ENCODE data around the gene MCUR1. TPM values are rescaled to one million over a fixed set of nuclear protein-coding genes. Genes with fewer than 3 reads are reported as not detected.
"Not testable (repeated sequence)": the region's sequence is repeated elsewhere in the genome, so short reads cannot be mapped to it uniquely, and the experiment has no call there.

The MCUR1 gene
- total and polyA plus RNA-seq, 8 donors: 6.8 to 14.5 (median 11.9) TPM

DNA sequence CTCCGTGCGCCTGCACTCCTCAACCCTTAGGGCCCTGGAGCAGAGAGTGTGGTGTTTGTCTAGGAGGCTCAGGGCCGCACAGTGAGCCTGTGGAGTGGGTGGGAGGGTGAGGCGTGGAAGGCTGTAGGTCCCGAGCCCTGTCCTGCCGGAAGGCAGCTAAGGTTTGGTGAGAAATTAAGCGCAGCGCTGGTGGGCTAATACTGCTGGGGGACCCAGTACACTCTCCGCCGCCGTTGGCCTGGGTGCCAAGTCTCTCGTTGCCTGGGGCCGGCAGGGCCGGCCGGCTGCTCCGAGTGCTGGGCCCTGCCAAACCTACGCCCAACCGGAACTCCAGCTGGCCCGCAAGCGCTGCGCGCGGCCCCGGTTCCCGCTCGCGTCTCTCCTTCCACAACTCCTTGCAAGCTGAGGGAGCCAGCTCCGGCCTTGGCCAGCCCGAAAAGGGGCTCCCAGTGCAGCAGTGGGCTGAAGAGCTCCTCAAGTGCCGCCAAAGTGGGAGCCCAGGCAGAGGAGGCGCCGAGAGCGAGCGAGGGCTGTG, 40.4 kb upstream of the MCUR1 start:
- ATAC-seq (no peak), DNase-seq (peak in 1 of 6 donors; percentile 44), FAIRE-seq (no peak)
- WGBS, 2 donors: 83 to 84% methylated on average over 32 to 34 of the region's 34 CpGs
- intact Hi-C loops (cut with DNase I): no loop called here
- Histone ChIP-seq H3K27me3 (peaks cover 0 to 18% (median 7%) of the 10 kb centered on the region in 4 donors), H3K4me1 (no peaks in the 10 kb centered on the region), H3K9me3 (peaks cover 0 to 4% (median 0%) of the 10 kb centered on the region in 4 donors), H3K36me3 (no peaks in the 10 kb centered on the region), H3K27ac (no peak overlapping the region), H3K4me3 (no peak overlapping the region)
- TF ChIP-seq CTCF (IDR thresholded peaks at IDR 0.05): no peak

GRCh38 chr6:13853871-13854270, 39.5 kb upstream of the MCUR1 start:
- no peaks in the 10 kb centered on the region for H3K4me1 ChIP-seq
- ATAC-seq: no peak
- no peak for DNase-seq
- TF ChIP-seq CTCF (IDR thresholded peaks at IDR 0.05): no peak
- FAIRE-seq: no peak
- intact Hi-C loops (cut with DNase I): no loop called here
- H3K9me3 ChIP-seq: peaks cover 0 to 4% (median 0%) of the 10 kb centered on the region in 4 donors
- no peaks in the 10 kb centered on the region for H3K36me3 ChIP-seq
- peaks cover 0 to 11% (median 4%) of the 10 kb centered on the region in 4 donors for H3K27me3 ChIP-seq
- WGBS, 2 donors: 71 to 86% methylated on average over 4 to 5 of the region's 5 CpGs
- no peak overlapping the region for H3K27ac ChIP-seq
- no peak overlapping the region for H3K4me3 ChIP-seq

DNA sequence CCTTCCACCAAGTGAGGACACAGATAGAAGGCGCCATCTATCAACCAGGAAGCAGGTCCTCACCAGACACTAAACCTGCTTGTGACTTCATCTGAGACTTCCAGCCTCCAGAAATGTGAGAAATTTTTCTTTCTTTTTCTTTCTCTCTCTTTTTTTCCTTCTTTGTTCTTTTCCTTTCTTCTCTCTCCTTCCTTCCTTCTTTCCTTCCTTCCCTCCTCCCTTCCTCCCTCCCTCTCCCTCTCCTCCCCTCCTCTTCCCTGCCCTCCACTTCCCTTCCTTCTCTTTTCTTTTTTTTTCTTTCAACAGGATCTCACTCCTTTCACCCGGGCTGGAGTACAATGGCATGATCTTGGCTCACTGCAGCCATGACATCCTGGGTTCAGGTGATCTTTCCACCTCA, 37.4 kb upstream of the MCUR1 start:
- H3K27me3 ChIP-seq: no peaks in the 10 kb centered on the region
- no peaks in the 10 kb centered on the region for H3K36me3 ChIP-seq
- no peak for TF ChIP-seq CTCF (IDR thresholded peaks at IDR 0.05)
- H3K4me1 ChIP-seq: no peaks in the 10 kb centered on the region
- ATAC-seq (no peak), DNase-seq (no peak), FAIRE-seq (no peak)
- H3K9me3 ChIP-seq: no peaks in the 10 kb centered on the region
- H3K4me3 ChIP-seq: no peak overlapping the region
- 72 to 76% methylated on average over 2 of the region's 2 CpGs for whole genome bisulfite sequencing, 2 donors
- no peak overlapping the region for H3K27ac ChIP-seq
- intact Hi-C loops (cut with DNase I): no loop called here

- no peak for ATAC-seq
- no peak for TF ChIP-seq CTCF (IDR thresholded peaks at IDR 0.05)
- intact Hi-C loops (cut with DNase I): no loop called here
- WGBS, 2 donors: 89 to 94% methylated on average over 3 of the region's 3 CpGs
- Histone ChIP-seq H3K27ac (no peak overlapping the region), H3K27me3 (no peaks in the 10 kb centered on the region), H3K9me3 (no peaks in the 10 kb centered on the region), H3K4me1 (no peaks in the 10 kb centered on the region), H3K4me3 (no peak overlapping the region), H3K36me3 (no peaks in the 10 kb centered on the region)
- no peak for FAIRE-seq
- no peak for DNase-seq
Measured at GRCh38 chr6:13851330-13851729, 37.0 kb upstream of the MCUR1 start.

DNA sequence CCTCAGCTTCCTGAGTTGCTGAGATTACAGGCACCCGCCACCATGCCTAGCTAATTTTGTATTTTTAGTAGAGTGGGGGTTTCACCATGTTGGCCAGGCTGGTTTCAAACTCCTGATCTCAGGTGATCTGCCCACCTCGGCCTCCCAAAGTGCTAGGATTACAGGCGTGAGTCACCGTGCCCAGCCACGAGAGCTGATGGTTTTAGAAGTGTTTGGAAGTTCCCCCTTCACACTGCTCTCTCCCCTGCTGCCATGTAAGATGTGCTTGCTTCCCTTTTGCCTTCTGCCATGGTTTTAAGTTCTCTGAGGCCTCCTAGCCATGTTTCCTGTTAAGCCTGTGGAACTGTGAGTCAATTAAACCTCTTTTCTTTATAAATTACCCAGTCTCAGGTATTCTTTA, 36.3 kb upstream of the MCUR1 start:
- WGBS, 2 donors: 92 to 97% methylated on average over 5 of the region's 5 CpGs
- H3K27ac ChIP-seq; H3K27me3 ChIP-seq; DNase-seq; intact Hi-C loops (cut with DNase I); ATAC-seq; H3K4me3 ChIP-seq; H3K36me3 ChIP-seq; FAIRE-seq; H3K4me1 ChIP-seq; H3K9me3 ChIP-seq: not testable (repeated sequence)
